Hematopoietic multipotent progenitor cell treated with erythropoietin and hydrocortisone succinate and interleukin-3 and kit ligand, for 8 days (in vitro differentiated cells): Measurements from ENCODE around the gene ZNF578.
A peak's percentile ranks its signal among the peaks of the same experiment; 100 is the strongest.
"Not testable (repeated sequence)": the region's sequence is repeated elsewhere in the genome, so short reads cannot be mapped to it uniquely, and the experiment has no call there.

Source experiments
- DNase-seq: peaks from one replicate; pipeline ENCODE4 v3.0.0-alpha.2; 2015

ZNF578 gene

DNA sequence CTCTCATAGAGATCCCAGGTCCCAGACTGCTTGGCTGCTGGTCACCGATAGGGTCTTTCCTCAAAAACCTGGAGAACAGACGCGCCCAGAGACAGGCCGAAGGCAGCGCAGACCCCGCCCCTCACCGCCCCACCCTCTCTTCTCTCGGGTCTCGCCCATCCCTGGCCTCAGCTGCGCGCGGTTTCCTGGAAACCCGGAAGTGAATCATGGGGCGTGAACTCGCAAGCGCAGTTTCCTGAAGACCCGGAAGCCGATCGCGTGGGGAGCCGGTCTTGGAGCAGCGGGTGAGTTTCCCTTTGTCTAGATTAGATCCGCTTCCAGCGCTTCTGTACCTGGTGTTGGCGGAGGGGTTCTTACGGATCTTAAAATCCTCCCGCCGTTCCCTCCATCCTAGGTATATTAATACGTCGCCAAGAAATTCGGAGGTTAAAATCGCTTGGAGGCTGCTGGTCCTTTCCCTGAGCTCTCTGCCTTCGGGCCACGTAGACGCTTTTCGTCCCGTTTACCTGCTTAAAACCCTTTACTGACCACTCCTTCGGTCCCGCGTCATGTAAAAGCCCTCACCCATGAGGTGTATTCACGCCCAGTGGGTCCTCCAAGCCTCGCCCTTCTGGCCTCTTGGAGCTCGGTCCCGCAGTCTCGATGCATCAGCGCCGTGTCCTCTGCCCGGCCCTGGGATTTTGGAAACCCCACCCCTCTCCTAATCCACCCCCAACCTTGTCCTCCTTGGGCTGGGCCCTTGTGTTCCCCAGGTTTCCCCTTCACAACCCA is at the start of gene ZNF578:
Gene ZNF578, plus strand, starts transcription at position 230 of the 771 bp plus-strand sequence. CDS start 48,293 bp downstream, outside the sequence.
- peak; percentile 61 for DNase-seq

DNA sequence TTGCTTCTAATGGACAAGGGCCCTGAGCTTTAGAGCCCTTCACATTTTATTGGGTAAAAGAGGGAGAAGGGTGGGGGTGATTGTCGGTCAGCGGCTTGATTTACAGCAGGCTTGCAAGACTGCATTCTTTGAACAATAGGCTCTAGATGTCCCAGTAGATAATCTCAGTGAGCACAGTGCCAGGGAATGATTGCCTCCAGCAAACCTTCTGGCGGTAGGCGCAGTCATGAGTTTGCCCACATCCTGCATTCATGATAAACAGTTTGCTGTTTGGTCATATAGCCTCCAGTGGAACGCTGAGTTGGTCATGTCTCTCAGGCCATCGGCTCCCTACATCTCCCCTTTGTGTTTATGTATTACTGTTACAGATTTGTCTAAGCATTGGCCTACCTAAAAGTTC is 43.1 kb upstream of the ZNF578 start:
- no peak for DNase-seq

DNA sequence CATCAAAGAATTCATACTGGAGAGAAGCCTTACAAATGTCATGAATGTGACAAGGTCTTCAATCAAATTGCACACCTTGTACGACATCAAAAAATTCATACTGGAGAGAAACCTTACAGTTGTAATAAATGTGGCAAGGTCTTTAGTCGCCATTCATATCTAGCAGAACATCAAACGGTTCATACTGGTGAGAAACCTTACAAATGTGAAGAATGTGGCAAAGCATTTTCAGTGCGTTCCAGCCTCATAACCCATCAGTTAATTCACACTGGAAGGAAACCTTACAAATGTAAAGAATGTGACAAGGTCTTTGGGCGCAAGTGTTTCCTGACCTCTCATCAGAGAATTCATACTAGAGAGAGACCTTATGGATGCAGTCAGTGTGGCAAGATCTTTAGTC is 37.6 kb upstream of the ZNF578 start:
- no peak for DNase-seq

DNA sequence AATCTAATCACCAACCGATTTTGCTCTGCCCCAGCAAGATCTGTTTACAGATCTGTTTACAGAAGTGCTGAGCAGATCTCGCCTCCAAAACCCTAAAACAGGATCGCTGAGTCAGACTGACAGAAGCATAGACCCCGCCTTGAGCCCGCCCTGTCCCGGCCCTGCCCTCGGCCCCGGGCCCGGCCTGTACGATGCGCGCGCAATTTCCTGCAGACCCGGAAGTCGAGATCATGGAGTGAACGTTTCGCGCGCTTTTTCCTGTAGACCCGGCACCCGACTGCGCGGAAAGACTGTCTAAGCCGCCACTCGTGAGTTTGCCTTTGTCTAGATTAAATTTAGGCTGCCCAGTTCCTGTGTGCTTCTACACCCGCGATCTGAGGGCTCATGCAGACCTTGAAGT is 24.4 kb upstream of the ZNF578 start, which contains the start of gene ZNF534:
Gene ZNF534, plus strand, starts transcription at position 212 of the 400 bp plus-strand sequence. CDS start 2,327 bp downstream, outside the sequence.
- DNase-seq, result no peak

DNA sequence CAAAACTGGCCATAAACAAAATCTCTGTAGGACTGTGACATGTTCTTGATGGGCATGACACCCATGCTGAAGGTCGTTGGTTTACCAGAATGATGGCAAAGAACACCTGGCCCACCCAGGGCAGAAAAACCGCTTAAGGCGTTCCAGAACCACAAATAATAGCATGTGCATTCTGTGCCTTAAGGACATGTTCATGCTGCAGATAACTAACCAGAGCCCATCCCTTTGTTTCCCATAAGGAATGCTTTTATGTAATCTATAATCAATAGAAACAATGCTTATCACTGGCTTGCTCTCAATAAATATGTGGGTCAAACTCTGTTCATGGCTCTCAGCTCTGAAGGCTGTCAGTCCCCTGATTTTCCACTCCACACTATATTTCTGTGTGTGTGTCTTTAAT is 11.2 kb upstream of the ZNF578 start:
- no peak for DNase-seq

DNA sequence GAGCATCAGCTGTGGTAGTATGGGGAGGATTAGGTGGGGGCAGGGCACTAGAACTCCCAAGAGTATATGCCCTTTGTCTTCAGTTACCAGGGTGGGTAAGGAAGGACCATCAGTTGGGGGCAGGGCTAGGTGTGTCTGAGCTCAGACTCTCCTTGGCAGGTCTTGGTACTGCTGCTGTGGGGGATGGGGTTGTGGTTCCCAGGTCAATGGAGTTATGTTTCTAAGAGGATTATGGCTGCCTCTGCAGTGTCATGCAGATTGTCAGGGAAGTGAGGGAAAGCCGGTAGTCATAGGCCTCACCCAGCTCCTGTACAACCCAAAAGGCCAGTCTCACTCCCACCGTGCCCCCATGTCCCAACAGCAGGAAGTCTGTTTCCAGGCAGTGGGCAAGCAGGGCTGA is 8.8 kb upstream of the ZNF578 start:
- DNase-seq, result no peak

DNA sequence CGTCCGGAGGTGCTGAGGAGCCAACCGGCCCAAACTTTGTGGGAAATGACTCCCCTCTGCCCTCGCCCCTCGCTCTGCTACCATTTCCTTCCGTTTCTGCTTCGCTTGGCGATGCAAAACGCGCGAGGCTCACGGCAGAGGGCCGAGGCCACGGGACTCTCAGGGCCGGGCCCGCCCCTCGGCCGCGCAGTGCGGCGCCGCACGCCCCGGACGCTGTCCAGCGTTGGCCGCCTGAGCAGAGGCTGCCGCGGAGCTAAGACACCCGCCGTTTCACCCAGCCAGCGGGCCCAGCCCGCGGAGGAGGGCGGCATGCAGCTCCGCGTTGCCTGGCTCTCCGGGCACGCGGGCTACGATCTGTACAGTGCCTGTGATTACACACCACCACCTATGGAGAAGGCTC is 2.1 kb upstream of the ZNF578 start:
- DNase-seq, result no peak

DNA sequence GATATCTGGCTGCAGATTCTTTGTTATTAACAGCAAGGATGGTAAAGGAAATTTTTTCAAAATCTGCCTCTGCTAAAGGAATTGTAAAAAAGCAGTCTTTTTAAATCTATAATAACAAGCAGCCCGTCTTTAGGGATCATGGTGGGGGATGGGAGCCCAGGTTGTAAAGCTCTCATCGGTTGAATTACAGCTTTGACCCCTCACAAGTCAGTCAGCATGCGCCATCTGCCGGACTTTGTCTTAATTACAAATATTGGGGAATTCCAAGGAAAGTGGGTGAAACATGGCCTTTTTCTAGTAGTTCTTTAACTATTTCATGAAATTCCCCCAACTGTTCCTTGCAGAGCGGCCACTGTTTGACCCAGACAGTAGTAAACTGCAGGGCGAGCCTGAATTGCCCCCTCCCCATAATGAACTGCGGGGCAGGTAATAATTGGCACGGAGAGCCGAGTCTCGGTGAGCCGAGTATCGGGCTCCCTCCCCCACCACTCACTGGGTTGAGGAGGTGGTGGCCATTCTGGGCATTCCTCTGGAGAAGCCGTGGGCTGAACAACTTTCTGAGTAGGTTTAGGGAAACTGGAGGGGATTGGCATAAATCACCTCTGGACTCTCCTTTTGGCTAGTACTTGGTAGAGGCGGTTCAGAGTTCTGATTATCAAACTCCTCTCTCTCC is 11.6 kb downstream of the ZNF578 start:
- DNase-seq, result no peak

DNA sequence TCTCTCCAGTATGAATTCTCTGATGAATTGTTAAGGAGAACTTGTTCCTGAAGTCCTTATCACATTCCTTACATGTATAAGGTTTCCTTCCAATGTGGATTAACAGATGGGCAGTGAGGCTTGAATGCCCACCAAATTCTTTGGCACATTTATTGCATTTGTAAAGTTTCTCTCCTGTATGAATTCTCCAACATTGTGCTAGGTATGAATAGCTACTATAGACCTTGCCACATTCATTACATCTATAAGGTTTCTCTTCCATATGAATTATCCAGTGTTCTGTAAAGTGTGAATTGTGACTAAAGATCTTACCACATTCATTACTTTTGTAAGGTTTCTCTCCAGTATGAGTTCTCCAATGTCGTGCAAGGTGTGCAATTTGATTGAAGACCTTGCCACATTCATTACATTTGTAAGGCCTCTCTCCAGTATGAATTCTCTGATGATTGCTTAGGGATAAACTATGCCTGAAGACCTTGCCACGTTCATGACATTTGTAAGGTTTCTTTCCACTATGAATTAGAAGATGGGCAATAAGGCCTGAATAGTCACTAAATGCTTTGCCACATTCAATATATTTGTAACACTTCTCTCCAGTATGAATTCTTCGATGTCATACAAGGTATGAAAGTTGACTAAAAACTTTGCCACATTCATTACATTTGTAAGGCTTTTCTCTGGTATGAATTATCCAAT is 20.4 kb downstream of the ZNF578 start:
- DNase-seq, result no peak

DNA sequence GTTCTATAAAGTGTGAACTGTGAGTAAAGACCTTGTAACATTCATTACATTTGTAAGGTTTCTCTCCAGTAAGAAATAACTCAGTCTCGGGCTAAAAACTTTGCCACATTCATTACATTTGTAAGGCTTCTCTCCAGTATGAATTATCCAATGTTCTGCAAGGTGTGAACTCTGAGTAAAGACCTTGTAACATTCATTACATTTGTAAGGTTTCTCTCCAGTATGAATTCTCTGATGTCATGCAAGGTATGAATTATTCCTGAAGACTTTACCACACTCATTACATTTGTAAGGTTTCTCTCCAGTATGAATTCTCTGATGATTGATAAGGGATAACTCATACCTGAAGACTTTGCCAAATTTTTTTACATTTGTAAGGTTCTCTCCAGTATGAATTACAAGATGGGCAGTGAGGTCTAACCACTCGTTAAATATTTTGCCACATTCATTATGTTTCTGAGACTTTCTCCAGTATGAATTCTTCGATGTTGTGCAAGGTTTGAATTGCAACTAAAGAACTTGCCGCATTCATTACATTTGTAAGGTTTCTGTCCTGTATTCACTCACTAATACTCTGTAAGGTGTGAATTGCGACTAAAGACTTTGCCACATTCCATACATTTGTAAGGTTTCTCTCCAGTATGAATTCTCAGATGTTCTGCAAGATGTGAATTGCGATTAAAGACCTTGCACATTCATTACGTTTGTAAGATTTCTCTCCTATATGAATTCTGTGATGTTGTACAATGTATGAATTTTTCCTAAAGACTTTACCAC is 21.2 kb downstream of the ZNF578 start:
- no peak for DNase-seq

DNA sequence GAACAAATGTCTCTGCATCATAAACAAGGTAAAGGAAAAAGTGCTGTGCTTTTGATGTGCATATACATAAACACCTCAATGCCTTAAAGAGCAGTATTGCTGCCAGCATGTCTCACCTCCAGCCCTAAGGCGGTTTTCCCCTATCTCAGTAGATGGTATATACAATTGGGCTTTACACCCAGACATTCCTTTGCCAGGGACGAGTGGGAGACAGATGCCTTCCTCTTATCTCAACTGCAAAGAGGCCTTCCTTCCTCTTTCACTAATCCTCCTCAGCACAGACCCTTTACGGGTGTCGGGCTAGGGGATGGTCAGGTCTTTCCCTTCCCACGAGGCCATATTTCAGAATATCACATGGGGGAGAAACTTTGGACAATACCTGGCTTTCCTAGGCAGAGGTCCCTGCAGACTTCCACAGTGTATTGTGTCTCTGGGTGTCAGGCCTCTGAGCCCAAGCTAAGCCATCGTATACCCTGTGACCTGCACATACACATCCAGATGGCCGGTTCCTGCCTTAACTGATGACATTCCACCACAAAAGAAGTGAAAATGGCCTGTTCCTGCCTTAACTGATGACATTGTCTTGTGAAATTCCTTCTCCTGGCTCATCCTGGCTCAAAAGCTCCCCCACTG is 30.9 kb downstream of the ZNF578 start:
- DNase-seq, result not testable (repeated sequence)

DNA sequence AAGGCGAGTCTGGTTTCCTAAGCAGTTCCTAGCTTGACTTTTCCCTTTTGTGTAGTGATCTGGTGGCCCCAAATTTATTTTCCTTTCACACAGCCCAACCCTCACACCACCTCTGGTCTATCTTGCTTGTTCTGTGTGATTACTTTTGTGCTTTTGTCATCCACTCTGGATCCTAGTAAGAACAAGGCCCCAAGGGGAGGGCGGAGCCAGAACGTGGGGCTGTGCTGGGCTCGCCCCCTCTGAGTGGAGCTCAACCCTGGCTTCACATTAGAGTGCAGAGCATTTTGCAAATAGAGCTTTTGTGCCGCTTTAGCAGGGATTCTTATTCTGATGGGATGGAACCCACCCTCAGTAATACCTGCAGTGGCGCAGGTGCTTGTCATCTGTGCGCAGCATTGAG is 31.7 kb downstream of the ZNF578 start:
- not testable (repeated sequence) for DNase-seq

DNA sequence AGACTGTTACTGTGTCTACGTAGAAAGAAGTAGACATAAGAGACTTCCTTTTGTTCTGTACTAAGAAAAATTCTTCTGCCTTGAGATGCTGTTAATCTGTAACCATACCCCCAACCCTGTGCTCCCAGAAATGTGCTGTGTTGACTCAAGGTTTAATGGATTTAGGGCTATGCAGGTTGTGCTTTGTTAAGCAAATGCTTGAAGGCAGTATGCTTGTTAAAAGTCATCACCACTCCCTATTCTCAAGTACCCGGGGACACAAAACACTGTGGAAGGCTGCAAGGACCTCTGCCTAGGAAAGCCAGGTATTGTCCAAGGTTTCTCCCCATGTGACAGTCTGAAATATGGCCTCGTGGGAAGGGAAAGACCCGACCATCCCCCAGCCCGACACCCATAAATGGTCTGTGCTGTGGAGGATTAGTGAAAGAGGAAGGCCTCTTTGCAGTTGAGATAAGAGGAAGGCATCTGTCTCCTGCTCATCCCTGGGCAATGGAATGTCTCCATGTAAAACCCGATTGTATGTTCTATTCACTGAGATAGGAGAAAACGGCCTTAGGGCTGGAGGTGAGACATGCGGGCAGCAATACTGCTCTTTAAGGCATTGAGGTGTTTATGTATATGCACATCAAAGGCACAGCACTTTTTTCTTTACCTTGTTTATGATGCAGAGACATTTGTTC is 32.3 kb downstream of the ZNF578 start:
- not testable (repeated sequence) for DNase-seq

DNA sequence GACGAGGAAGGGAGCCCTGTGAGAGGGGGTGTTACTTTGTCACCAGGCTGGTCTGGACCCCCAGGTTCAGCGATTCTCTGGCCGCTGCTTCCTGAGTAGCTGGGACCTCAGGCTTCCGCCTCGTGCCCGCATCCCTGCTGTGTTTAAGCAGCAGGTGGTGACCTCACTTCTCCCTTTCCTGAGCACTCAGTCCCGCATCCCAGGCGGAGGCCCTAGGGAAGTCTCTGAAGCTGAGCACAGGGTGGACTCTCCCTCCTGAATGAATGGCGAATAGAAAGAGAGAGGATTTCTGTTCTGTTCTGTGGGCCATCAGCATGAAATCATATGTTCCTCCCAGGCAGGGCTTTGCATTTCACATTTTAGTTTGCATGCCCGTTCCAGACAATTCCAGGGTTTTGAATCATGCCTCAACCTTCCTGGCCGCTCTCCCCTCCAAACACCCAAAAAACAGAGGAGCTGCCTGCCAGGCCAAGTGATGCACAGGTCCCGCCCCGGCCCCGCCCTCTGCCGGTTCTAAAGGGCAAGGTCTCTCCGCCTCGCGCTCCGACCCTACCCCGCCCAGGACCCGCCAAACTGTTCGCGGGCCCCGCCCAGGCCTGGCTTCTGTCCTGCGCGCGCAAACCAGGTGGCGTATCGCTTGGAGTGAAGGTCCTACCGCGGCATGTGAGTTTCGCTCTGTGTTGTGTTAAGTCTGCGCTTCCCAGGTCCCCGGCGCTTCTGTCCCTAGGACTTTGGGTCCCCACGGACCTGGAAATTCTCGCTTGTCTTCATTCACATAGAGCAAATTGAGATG is 39.0 kb downstream of the ZNF578 start:
- DNase-seq, result no peak

DNA sequence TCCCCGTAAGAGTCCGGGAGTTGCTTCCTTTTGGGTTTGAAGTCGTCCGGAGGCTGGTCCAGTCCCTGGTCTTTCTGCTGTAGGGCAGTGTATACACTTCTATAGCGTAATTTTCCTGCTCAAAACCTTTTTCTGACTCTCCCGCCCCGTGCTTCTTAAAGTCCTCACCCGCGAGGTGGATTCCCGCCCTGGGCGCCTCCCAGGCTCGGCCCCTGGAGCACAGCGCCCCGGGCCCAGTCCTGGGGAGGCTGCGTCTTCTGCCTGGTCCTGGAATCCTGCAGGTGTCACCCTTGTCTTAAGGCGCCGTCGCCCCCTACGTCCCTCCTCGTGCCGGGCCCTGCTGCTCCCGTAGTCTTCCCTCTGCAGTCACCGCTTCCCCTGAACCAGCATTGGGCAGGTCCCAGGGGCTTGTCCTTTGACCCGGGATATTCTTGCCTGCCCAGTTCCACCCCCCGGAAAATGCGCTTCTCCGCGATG is 39.7 kb downstream of the ZNF578 start:
- DNase-seq, result no peak

DNA sequence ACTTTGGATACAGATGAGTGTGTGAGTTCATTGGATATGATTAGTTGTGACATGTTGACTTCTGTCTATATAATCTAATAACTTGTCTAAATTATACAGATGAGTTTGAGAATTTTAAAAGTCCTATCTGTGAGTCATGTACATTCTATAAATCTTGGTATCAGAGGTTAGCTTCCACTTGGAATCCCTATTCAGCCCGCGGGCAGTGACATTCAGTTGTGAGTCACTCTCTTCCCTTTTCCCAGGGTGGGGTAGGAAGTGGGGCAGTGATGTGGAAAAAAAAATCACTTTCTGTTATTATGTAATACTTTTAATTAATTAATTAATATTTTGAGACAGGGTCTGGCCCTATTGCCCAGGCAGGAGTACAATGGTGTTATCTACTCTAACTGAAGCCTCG is 41.2 kb downstream of the ZNF578 start:
- DNase-seq, result no peak

DNA sequence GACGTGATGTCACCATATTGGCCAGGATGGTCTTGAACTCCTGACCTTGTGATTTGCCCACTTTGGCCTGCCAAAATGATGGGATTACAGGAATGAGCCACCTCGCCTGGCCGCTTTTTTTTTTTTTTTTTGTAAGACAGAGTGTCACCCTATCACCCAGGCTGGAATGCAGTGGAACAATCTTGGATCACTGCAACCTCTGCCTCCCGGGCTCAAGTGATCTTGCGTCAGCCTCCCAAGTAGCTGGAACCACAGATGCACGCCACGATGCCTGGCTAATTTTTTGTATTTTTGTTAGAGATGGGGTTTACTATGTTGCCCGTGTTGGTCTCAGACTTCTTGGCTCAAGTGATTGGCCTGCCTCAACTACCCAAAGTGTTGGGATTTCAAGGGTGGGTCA is 45.2 kb downstream of the ZNF578 start:
- DNase-seq, result no peak

DNA sequence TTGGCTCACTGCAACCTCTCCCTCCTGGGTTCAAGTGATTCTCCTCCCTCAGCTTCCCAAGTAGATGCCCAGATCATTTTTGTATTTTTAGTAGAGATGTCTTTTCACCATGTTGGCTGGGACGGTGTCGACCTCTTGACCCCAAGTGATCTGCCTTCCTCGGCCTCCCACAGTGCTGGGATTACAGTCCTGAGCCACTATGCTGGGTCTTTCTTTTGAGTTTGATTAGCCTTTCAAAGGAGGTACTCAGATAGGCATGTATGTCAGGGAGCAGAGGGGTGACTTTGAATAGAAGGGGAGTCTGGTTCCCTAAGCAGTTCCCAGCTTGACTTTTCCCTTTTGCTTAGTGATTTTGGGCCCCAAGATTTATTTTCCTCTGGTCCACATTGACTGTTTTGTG is 47.1 kb downstream of the ZNF578 start:
- DNase-seq, result not testable (repeated sequence)

DNA sequence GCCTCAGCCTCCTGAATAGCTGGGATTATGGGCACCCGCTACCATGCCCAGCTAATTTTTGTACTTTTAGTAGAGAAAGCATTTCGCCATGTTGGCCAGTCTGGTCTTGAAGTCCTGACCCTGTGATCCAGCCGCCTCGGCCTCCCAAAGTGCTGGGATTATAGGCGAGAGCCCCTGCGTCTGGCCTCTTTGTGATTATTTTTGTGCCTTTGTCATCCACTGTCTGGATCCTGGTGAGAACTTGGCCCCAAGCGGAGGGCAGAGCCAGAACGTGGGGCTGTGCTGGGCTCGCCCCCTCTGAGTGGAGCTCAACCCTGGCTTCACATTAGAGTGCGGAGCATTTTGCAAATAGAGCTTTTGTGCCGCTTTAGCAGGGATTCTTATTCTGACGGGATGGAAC is 47.6 kb downstream of the ZNF578 start:
- not testable (repeated sequence) for DNase-seq

DNA sequence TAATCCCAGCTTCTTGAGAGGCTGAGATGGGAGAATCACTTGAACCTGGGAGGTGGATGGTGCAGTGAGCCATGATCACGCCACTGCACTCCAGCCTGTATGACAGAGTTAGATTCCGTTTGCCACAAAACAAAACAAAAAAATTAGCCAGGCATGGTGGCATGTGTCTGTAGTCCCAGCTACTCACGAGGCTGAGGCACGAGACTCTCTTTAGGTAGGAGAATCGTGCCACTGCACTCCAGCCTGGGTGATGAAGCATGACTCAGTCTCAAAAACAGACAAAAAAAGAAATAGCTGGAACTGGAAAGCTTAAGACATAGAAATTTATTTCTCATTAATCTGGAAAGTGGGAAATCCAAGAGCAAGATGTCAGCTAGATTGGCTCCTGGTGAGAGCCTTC is 53.9 kb downstream of the ZNF578 start:
- no peak for DNase-seq

DNA sequence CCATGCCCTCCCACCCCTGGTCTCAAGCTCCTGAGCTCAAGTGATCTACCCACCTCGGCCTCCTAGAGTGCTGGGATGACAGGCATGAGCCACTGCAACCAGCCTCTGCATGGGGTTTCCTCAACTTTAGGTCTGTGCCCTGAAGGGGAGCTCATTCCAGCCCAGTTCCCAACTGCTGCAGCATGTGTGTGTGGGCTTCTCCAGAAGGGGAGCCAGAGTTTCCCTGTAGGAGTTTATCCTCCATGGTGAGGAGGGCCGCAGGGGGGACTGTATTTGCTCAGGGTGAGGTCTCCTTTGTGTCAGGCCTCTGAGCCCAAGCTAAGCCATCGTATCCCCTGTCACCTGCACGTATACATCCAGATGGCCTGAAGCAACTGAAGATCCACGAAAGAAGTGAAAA is 62.8 kb downstream of the ZNF578 start:
- DNase-seq, result no peak
